IPS-15b (cell line): ENCODE measurements around the gene TMEM203.

Experiments used
- H3K27me3 ChIP-seq: one replicate; pipeline ENCODE4 v1.6.1; 2013; ENCODE audit warnings: low read length; ENCODE audit not compliant: control insufficient read depth, insufficient read depth
- H3K36me3 ChIP-seq: one replicate; pipeline ENCODE4 v1.6.1; 2013; ENCODE audit warnings: low read length; ENCODE audit not compliant: control insufficient read depth, insufficient read depth
- H3K4me1 ChIP-seq: one replicate; pipeline ENCODE4 v1.6.1; 2013; ENCODE audit warnings: mild to moderate bottlenecking, low read length; ENCODE audit not compliant: control insufficient read depth, insufficient read depth
- H3K4me3 ChIP-seq: one replicate; pipeline ENCODE4 v1.5.1; 2013; ENCODE audit warnings: low read depth, low read length
- H3K9ac ChIP-seq: one replicate; pipeline ENCODE4 v1.6.1; 2013; ENCODE audit warnings: low read depth, mild to moderate bottlenecking, low read length
- H3K9me3 ChIP-seq: one replicate; pipeline ENCODE4 v1.6.1; 2013; ENCODE audit warnings: mild to moderate bottlenecking, low read length; ENCODE audit not compliant: control insufficient read depth, insufficient read depth

TMEM203 gene

GRCh38 chr9:137200311-137201204, 4.9 kb downstream of the TMEM203 start, which contains the start of gene TPRN:
TPRN (minus strand) TSS chr9:137200741; CDS start chr9:137200711, 30 bp downstream.
- H3K4me3 ChIP-seq = peak within 1 kb of the TSS; percentile 79
- peaks cover 3% of the 10 kb centered on the region for H3K4me1 ChIP-seq
- H3K27me3 ChIP-seq = no peaks in the 10 kb centered on the region
- H3K9ac ChIP-seq = peak within 1 kb of the TSS; percentile 85
- no peaks in the 10 kb centered on the region for H3K36me3 ChIP-seq
- no peaks in the 10 kb centered on the region for H3K9me3 ChIP-seq

- H3K36me3 ChIP-seq = no peaks in the 10 kb centered on the region
- no peaks in the 10 kb centered on the region for H3K9me3 ChIP-seq
- H3K4me3 ChIP-seq = peak overlapping the region; percentile 41
- peaks cover 5% of the 10 kb centered on the region for H3K4me1 ChIP-seq
- H3K9ac ChIP-seq = no peak overlapping the region
- H3K27me3 ChIP-seq = no peaks in the 10 kb centered on the region
These were observed 5.9 kb downstream of the TMEM203 start for GRCh38 chr9:137199411-137200121.

GRCh38 chr9:137198902-137199283, 6.6 kb downstream of the TMEM203 start:
- H3K4me1 ChIP-seq = peaks cover 2% of the 10 kb centered on the region
- H3K9me3 ChIP-seq = no peaks in the 10 kb centered on the region
- no peaks in the 10 kb centered on the region for H3K36me3 ChIP-seq

GRCh38 chr9:137198051-137198901, 7.2 kb downstream of the TMEM203 start:
- Histone ChIP-seq H3K27me3 (no peaks in the 10 kb centered on the region), H3K9ac (no peak overlapping the region), H3K36me3 (no peaks in the 10 kb centered on the region), H3K4me3 (no peak overlapping the region), H3K4me1 (peaks cover 2% of the 10 kb centered on the region), H3K9me3 (no peaks in the 10 kb centered on the region)

More at GRCh38 chr9:137198902-137199283, 6.6 kb downstream of the TMEM203 start:
- Histone ChIP-seq H3K27me3 (no peaks in the 10 kb centered on the region), H3K9ac (no peak overlapping the region), H3K4me3 (no peak overlapping the region)

GRCh38 chr9:137195525-137196220, 9.8 kb downstream of the TMEM203 start:
- Histone ChIP-seq H3K4me1 (peaks cover 2% of the 10 kb centered on the region), H3K9me3 (no peaks in the 10 kb centered on the region), H3K9ac (no peak overlapping the region), H3K36me3 (peaks cover 12% of the 10 kb centered on the region), H3K27me3 (no peaks in the 10 kb centered on the region), H3K4me3 (no peak overlapping the region)

GRCh38 chr9:137194909-137195308, 10.5 kb downstream of the TMEM203 start:
- Histone ChIP-seq H3K4me3 (no peak overlapping the region), H3K9ac (peak overlapping the region; percentile 37), H3K9me3 (no peaks in the 10 kb centered on the region), H3K27me3 (no peaks in the 10 kb centered on the region), H3K36me3 (peaks cover 14% of the 10 kb centered on the region), H3K4me1 (peaks cover 2% of the 10 kb centered on the region)

GRCh38 chr9:137194388-137194787, 11.1 kb downstream of the TMEM203 start:
- Histone ChIP-seq H3K9ac (no peak overlapping the region), H3K4me3 (no peak overlapping the region), H3K9me3 (no peaks in the 10 kb centered on the region), H3K36me3 (peaks cover 14% of the 10 kb centered on the region), H3K4me1 (peaks cover 4% of the 10 kb centered on the region), H3K27me3 (no peaks in the 10 kb centered on the region)

- Histone ChIP-seq H3K4me3 (no peak overlapping the region), H3K36me3 (peaks cover 14% of the 10 kb centered on the region), H3K4me1 (peaks cover 4% of the 10 kb centered on the region), H3K9me3 (no peaks in the 10 kb centered on the region), H3K27me3 (no peaks in the 10 kb centered on the region), H3K9ac (no peak overlapping the region)
These were observed 11.7 kb downstream of the TMEM203 start for GRCh38 chr9:137193771-137194170.

GRCh38 chr9:137192859-137193258, 12.6 kb downstream of the TMEM203 start:
- Histone ChIP-seq H3K9me3 (no peaks in the 10 kb centered on the region), H3K4me1 (peaks cover 4% of the 10 kb centered on the region), H3K9ac (no peak overlapping the region), H3K36me3 (peaks cover 14% of the 10 kb centered on the region), H3K4me3 (no peak overlapping the region), H3K27me3 (no peaks in the 10 kb centered on the region)

GRCh38 chr9:137192448-137192780, 13.0 kb downstream of the TMEM203 start:
- no peak overlapping the region for H3K9ac ChIP-seq
- peaks cover 14% of the 10 kb centered on the region for H3K36me3 ChIP-seq
- peaks cover 7% of the 10 kb centered on the region for H3K4me1 ChIP-seq
- H3K4me3 ChIP-seq = no peak overlapping the region
- H3K9me3 ChIP-seq = no peaks in the 10 kb centered on the region
- no peaks in the 10 kb centered on the region for H3K27me3 ChIP-seq
